Astrocyte (in vitro differentiated cells and primary cell): ENCODE measurements around the gene EEF2K.

Experiments used
- EZH2 ChIP-seq: IDR thresholded peaks from 2 replicates; pipeline ENCODE4 v1.6.1; 2012; ENCODE audit warnings: mild to moderate bottlenecking, low read length, inconsistent platforms; ENCODE audit not compliant: insufficient read depth
- TF ChIP-seq, protein P1 (sequence below): IDR thresholded peaks from 2 replicates; pipeline ENCODE4 v1.5.1; 2011; ENCODE audit warnings: low read depth, mild to moderate bottlenecking, inconsistent platforms, low read length, moderate library complexity; ENCODE audit not compliant: insufficient read depth

DNA sequence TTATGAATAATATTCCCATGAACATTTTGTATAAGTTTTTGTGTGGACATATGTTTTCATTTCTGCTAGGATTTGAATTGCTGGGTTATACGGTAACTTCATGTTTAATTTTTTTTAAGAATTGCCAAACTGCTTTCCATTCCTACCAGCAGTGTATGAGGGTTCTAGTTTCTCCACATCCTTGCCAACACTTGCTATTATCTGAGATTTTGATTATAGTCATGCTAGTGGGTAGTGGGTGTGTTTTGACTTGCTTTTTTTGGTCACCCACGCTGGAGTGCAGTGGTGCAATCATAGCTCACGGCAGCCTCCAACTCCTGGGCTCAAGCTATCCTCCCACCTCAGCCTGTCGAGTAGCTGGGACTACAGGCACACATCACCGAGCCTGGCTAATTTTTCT, 3.0 kb upstream of the EEF2K start:
- TF ChIP-seq, protein P1, sequence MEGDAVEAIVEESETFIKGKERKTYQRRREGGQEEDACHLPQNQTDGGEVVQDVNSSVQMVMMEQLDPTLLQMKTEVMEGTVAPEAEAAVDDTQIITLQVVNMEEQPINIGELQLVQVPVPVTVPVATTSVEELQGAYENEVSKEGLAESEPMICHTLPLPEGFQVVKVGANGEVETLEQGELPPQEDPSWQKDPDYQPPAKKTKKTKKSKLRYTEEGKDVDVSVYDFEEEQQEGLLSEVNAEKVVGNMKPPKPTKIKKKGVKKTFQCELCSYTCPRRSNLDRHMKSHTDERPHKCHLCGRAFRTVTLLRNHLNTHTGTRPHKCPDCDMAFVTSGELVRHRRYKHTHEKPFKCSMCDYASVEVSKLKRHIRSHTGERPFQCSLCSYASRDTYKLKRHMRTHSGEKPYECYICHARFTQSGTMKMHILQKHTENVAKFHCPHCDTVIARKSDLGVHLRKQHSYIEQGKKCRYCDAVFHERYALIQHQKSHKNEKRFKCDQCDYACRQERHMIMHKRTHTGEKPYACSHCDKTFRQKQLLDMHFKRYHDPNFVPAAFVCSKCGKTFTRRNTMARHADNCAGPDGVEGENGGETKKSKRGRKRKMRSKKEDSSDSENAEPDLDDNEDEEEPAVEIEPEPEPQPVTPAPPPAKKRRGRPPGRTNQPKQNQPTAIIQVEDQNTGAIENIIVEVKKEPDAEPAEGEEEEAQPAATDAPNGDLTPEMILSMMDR, result no peak
- no peak for TF ChIP-seq EZH2
